ENCODE data around the gene TAMALIN.

DNA sequence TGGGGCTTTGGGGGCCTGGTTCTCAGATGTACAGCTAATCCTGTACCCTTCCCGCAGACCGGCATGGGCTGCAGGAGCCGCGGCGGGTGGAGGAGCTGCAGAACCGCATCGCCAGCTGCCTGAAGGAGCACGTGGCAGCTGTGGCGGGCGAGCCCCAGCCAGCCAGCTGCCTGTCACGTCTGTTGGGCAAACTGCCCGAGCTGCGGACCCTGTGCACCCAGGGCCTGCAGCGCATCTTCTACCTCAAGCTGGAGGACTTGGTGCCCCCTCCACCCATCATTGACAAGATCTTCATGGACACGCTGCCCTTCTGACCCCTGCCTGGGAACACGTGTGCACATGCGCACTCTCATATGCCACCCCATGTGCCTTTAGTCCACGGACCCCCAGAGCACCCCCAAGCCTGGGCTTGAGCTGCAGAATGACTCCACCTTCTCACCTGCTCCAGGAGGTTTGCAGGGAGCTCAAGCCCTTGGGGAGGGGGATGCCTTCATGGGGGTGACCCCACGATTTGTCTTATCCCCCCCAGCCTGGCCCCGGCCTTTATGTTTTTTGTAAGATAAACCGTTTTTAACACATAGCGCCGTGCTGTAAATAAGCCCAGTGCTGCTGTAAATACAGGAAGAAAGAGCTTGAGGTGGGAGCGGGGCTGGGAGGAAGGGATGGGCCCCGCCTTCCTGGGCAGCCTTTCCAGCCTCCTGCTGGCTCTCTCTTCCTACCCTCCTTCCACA lies 52.0 kb downstream of the TAMALIN start:
- TF ChIP-seq, protein P1, sequence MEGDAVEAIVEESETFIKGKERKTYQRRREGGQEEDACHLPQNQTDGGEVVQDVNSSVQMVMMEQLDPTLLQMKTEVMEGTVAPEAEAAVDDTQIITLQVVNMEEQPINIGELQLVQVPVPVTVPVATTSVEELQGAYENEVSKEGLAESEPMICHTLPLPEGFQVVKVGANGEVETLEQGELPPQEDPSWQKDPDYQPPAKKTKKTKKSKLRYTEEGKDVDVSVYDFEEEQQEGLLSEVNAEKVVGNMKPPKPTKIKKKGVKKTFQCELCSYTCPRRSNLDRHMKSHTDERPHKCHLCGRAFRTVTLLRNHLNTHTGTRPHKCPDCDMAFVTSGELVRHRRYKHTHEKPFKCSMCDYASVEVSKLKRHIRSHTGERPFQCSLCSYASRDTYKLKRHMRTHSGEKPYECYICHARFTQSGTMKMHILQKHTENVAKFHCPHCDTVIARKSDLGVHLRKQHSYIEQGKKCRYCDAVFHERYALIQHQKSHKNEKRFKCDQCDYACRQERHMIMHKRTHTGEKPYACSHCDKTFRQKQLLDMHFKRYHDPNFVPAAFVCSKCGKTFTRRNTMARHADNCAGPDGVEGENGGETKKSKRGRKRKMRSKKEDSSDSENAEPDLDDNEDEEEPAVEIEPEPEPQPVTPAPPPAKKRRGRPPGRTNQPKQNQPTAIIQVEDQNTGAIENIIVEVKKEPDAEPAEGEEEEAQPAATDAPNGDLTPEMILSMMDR (IDR thresholded peaks at IDR 0.05; ENCODE audit: low read depth, low read length, poor library complexity, severe bottlenecking): no peak
- TF ChIP-seq EZH2phosphoT487 (IDR thresholded peaks at IDR 0.05; ENCODE audit: borderline replicate concordance, low read length): no peak

Measured in DOHH2 (cell line).